HG03039 (cell line): ENCODE results near the gene PGK1.
"Not testable (repeated sequence)": the region's sequence is repeated elsewhere in the genome, so short reads cannot be mapped to it uniquely, and the experiment has no call there.

Experiments
- ATAC-seq: cut with Tn5 transposase; IDR thresholded peaks from one replicate; pipeline ENCODE4 v1.9.1; 2021; ENCODE audit warnings: mild to moderate bottlenecking, moderate library complexity; ENCODE audit not compliant: unreplicated experiment

The PGK1 gene

GRCh38 chrX:78103623-78104446, at the start of gene PGK1:
Gene PGK1 (plus strand): TSS chrX:78104248. CDS start chrX:78104341, 93 bp downstream.
- peak; percentile 98 for ATAC-seq

DNA sequence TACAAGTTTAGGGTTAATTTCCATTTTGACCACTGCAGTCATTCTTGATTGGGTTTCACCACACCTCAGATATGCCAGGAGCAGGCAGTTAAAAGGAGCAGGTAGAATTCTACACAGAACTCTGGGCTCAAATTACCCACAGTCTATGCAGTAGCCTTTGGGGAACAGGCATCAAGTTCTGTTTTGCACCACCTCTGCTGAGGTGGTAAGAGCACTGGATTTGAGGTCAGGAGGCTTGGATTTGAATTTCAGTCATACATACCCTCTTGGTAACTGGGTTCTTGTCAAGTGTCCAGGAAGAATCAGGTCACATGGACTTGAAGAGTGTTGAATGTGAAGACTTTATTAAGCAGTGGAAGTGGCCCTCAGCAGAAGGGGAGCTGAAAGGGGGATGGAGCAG, 40.4 kb upstream of the PGK1 start:
- no peak for ATAC-seq

GRCh38 chrX:78064152-78064551, 39.9 kb upstream of the PGK1 start:
- ATAC-seq = no peak

DNA sequence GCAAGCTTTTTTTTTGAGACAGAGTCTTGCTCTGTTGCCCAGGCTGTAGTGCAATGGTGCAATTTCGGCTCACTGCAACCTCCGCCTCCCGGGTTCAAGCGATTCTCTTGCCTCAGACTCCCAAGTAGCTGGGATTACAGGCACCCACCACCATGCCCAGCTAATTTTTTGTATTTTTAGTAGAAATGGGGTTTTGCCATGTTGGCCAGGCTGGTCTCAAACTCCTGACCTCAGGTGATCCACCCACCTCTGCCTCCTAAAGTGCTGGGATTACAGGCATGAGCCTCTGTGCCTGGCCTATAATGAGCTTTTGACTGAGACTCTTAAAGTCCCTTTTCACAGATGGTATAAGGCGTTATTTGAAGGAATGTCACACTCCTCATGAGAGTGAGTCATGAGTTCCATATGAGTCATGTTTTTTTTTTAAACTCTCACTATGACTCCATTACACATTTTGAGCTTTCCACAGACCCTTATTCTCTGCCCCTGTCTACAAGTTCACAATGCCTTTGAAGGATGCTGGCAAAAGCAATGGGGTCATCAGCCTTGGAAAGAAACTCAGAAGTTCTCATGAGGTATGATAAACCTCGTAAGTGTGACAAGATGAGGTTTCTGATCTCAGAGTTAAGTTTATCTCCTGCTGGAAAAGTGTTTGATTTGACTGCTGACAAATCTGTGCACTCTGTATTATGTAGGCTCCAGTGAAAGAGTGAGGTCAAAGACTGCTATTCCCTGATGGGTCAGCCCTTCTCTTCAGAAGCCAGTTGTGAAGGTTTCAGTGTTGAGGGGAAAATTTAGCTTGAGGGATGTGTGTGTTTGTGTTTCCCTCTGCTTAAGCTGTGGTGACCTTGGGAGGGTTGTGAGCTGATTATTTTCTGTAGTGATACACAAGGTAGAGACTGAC, 39.1 kb upstream of the PGK1 start:
- peak; percentile 79 for ATAC-seq

DNA sequence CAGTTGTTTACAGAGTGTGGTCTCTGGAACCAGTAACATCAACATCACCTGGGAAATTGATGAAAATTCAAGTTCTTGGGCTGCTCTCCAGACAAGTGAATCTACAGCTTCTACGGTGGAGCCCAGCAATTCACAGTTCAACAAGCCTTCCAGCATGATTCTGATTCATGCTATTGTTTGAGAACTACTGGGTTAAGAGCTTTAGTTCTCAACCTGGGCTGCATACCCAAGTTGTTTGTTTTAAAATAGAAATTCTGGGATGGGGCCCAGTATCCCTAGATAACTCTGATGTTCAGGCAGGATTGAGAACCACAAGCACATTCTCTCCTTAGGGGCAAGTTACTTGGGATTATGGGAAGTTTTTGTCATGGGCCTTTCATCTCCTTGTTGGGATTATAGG, 37.9 kb upstream of the PGK1 start:
- no peak for ATAC-seq

GRCh38 chrX:78071331-78071730, 32.7 kb upstream of the PGK1 start:
- no peak for ATAC-seq

DNA sequence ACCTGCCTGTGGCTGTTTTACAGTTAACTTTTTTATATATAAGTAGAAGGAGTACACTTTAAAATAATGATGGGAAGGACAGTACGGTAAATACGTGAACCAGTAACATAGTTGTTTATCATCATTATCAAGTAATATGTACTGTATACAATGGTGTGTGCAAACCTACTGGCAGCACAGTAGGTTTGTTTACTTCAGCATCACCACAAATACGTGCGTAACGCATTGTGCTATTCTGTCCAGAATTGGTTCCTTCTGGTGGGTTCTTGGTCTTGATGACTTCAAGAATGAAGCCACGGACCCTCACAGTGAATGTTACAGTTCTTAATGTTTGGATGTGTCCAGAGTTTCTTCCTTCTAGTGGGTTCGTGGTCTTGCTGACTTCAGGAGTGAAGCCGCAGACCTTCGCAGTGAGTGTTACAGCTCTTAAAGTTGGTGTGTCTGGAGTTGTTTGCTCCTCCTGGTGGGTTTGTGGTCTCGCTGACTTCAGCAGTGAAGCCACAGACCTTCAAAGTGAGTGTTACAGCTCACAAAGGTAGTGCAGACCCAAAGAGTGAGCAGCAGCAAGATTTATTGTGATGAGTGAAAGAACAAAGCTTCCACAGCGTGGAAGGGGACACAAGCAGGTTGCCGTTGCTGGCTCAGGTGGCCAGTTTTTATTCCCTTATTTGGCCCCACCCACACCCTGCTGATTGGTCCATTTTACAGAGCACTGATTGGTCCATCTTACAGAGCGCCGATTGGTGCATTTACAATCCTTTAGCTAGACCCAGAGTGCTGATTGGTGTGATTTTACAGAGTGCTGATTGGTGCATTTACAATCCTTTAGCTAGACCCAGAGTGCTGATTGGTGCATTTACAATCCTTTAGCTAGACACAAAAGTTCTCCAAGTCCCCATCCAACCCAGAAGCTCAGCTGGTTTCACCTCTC, 30.6 kb upstream of the PGK1 start:
- ATAC-seq = not testable (repeated sequence)

GRCh38 chrX:78074088-78074487, 30.0 kb upstream of the PGK1 start:
- no peak for ATAC-seq

- no peak for ATAC-seq
Measured at GRCh38 chrX:78075787-78076389, 28.2 kb upstream of the PGK1 start.

DNA sequence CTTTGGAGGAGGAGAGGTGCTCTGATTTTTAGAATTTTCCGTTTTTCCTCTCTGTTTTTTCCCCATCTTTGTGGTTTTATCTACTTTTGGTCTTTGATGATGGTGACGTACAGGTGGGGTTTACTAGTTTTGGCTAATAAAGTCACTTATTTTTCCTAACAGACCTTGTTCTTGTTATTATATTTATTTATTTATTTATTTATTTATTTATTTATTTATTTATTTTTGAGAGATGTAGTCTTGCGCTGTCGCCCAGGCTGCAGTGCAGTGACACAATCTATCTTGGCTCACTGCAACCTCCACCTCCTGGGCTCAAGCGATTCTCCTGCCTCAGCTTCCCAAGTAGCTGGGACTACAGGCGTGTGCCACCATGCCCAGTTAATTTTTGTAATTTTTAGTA, 22.6 kb upstream of the PGK1 start:
- ATAC-seq = not testable (repeated sequence)

GRCh38 chrX:78092296-78092695, 11.8 kb upstream of the PGK1 start:
- ATAC-seq = peak; percentile 74

DNA sequence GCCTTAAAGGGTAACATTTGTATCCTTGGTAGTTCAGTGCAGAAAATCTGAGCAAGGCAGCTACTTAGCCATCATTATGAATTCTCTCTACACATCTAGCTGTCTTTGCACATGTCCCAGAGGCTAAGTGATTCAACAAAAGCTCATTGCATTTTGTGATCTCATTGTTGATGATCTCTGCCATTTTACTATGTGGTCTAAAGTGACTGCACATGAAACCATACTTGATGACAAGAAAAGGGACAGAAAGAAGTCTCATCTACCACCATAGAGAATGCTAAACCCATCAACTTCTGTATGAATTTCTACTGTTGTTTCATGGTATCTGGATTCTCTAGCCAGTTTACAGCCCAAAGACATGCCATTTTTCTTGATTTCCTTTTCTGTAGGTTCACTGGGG, 5.9 kb upstream of the PGK1 start:
- ATAC-seq = no peak

DNA sequence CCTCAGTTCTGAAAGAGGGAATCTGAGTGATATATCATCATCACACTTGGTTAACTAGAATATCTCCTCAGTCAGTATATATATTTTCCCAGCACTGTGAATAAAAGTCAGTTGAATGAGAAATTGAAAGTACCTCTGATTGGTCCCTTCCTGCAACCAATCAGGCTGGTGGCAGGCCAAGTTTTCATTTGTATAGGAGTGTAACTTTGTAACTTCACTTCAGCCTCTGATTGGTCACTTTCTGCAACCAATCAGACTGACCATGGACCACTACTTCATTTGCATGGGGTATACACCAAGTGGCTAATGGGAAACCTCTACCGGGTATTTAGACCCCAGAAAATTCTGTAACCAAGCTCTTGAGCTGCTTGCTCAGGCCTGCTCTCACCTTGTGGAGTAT, 2.0 kb upstream of the PGK1 start:
- ATAC-seq = no peak

DNA sequence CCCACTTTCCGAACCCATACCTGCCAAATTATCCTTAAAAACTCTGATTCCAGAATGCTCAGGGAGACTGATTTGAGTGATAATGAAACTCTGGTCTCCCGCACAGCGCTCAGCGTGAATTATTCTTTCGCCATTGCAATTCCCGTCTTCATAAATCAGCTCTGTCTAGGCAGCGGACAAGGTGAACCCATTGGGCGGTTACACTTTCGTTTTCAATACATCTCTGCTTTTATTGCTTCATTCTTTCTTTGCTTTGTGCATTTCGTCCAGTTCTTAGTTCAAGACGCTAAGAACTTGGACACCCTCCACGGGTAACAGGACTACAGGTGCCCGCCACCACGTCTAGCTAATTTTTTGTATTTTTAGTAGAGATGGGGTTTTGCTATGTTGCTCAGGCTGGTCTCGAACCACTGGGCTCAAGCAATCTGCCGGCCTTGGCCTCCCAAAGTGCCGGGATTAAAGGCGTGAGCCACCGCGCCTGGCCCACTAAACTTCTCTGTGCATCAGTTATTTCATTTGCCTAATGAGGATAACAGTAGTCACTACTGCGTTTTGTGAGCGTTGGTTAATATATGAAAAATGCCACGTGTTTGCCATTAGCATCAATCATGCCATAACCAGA, 936 bp upstream of the PGK1 start:
- ATAC-seq = no peak

DNA sequence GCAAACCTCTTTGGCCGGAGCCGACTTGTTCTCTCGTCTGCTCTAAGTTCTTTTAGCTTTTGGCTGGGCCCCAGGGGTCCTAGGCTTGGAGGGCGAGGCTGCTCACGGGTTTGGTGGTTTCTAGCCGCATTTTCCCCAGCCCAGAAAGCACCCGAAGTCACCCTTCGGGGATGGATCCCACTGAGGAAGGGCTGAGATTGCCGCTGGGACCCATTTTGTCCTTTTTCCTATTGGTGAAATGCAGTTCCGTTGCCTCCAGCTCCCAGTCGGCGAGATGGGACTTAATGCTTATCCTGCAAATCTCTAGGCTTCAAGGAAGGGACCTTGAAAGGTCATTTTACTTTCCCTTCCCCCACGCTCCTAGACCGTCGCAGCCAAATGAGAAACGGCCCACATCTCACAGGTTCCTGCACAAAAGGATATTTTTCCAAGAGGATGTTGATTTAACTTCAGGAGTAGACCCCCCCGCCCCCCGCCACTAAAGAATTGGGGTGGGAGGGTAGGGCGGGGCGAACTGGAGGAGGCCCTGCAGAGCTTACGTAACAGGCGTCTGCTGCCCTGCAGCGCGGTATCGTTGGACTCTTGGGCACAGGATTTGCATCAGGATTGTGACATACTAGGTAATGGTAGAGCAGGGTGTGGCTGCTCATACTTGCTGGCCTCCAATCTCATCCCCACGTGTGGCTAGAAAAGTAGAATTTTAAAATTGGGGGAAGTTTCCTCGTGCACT, 564 bp downstream of the PGK1 start:
- peak; percentile 24 for ATAC-seq

DNA sequence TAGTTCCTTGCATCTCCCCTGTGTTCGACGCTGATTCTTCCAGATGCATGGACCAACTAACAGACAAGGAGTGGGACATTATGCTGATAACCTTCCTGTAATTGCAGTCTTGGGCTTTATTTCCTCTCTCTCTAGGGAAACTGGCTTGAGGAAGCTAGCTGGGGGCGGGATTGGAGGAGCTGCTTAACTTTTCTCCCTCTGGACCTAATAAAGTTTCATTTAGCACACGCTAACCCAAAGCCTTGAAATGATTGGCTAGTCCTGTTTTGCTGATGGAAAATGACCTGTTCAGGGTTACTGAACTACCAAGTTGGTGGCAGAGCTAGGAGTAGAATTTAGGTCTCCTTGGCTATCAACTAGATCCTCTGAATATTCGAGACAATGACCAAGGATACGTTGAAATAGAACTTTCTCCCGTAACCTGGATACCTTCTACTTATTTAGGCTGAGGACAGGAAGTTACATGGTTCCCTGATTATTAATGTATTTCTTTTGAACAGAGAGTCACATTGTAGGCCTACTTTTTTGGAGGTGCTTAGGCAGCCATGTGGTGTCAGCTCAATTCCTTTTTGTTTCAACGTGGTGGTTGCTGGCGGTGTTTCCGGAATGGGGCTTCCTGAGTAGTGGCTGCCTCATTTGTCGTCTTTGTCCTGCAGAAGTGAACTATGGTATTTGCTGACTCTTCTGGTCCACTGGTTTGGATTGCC, 2.0 kb downstream of the PGK1 start:
- no peak for ATAC-seq

GRCh38 chrX:78106651-78106986, 2.6 kb downstream of the PGK1 start:
- no peak for ATAC-seq

- ATAC-seq = no peak
Measured at GRCh38 chrX:78109458-78109857, 5.4 kb downstream of the PGK1 start.
